GDM1 (cell line): ENCODE results near the gene SNX6.
"Not testable (repeated sequence)": the region's sequence is repeated elsewhere in the genome, so short reads cannot be mapped to it uniquely, and the experiment has no call there.

Experiments
- DNase-seq: peaks from one replicate; lab custom pipeline; 2025; lab: John Stamatoyannopoulos, UW

Gene SNX6

DNA sequence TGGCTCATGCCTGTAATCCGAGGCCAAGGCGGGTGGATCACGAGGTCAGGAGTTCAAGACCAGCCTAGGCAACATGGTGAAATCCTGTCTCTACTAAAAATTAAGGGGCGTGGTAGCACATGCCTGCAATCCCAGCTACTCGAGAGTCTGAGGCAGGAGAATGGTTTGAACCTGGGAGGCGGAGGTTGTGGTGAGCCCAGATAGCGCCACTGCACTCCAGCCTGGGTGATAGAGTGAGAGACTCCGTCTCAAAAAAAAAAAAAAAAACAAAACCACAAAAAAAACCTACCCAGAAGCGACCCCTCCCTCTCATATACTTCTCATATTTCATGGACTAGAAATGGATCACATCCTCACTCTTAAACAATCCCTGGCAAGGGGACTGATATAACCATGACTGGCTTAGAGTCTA is 4.4 kb upstream of the SNX6 start:
- DNase-seq: not testable (repeated sequence)

GRCh38 chr14:34633742-34634141 is 3.8 kb upstream of the SNX6 start:
- no peak for DNase-seq

- DNase-seq: no peak
Measured at GRCh38 chr14:34632411-34632978, 2.5 kb upstream of the SNX6 start.

- DNase-seq: no peak
Measured at GRCh38 chr14:34629344-34629656, 648 bp downstream of the SNX6 start.

- no peak for DNase-seq
Measured at GRCh38 chr14:34628681-34629135, 1.2 kb downstream of the SNX6 start.

DNA sequence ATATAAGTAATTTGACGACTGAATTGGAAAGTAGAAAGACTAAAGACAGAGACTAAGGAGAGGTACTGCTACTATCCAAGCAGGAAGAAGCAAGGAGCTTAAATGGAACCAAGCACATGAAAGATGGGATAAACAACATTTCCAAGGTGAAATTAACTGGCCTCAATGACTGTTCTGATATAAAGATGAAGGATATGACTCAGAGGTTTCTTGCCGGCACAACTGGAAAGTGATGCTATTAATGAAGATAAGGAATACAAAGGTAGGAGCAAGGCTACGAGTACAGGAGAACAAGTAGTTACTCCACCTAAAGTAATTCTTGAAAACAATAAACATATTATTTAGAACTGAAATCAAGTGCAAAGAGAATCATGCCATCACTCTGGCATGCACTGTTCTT is 6.4 kb downstream of the SNX6 start:
- DNase-seq: no peak

DNA sequence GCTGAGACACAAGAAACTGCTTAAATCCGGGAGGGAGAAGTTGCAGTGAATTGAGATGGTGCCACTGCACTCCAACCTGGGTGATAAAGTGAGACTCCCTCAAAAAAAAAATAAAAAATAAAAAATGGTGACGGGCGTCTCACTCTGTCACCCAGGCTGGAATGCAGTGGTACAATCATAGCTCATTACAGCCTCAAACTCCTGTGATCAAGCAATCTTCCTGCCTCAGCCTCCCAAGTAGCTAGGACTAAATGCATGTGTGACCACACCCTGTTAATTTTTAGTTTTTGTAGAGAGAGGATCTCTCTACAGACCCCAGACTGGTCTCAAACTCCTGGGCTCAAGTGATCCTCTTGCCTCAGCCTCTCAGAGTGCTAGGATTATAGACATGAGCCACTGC is 9.1 kb downstream of the SNX6 start:
- DNase-seq: no peak

DNA sequence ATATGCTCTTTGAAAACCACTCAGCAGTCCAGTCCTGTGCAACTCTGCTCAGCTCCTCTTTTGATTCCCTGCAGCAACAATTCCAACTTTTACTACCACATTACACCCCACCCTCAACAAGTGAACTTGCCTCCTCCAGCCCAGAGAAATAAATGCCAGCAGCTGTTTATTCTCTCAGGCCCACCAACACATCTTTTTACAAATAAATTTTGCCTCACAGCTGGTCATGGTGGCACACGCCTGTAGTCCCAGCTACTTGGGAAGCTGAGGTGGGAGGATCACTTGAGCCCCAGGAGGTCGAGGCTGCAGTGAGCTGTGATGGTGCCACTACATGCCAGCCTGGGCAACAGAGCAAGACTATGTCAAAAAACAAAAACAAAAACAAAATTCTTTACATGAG is 9.8 kb downstream of the SNX6 start:
- no peak for DNase-seq

GRCh38 chr14:34619471-34619870 is 10.5 kb downstream of the SNX6 start:
- no peak for DNase-seq

- DNase-seq: no peak
Measured at GRCh38 chr14:34616360-34616759, 13.6 kb downstream of the SNX6 start.

- no peak for DNase-seq
Measured at GRCh38 chr14:34615507-34615906, 14.4 kb downstream of the SNX6 start.

GRCh38 chr14:34614638-34615037 is 15.3 kb downstream of the SNX6 start:
- no peak for DNase-seq

DNA sequence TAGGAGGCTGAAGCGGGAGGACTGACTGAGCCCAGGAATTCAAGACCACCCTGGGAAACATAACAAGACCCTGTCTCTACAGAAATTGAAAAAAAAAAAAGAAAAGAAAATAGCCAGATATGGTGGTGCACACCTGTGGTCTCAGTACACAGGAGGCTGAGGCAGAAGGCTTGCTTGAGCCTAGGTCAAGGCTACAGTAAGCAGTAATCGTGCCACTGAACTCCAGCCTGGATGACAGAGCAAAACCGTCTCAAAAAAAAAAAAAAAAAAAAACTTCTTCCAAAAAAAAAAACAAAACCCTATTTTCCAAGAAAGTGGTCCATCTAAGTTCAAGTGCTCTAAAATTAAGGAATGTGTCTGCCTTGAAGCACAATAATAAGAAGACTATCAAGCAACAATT is 19.8 kb downstream of the SNX6 start:
- no peak for DNase-seq

DNA sequence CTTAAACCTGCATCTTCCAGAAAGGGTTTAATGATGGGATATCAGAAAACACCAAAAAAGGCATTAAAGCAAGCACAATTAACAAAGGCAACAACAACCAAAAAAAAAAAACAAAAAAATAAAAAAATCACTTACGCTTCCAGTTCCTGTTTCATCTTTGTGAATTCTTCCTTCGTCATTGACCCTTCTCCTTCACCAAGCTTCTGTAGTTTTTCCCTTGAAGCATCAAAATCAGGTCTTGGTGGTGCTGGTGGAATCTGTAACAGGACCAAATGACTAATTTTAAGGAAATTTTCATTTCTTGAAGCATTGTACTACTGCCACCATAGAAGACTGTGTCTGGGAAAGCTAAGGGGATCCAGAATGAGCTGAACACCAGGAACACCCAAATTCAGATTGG is 24.5 kb downstream of the SNX6 start:
- no peak for DNase-seq

GRCh38 chr14:34604995-34605394 is 25.0 kb downstream of the SNX6 start:
- DNase-seq: peak; percentile 12

GRCh38 chr14:34596891-34597290 is 33.1 kb downstream of the SNX6 start:
- no peak for DNase-seq

GRCh38 chr14:34593740-34594375 is 36.1 kb downstream of the SNX6 start:
- no peak for DNase-seq

- no peak for DNase-seq
Measured at GRCh38 chr14:34592623-34593022, 37.3 kb downstream of the SNX6 start.

- DNase-seq: no peak
Measured at GRCh38 chr14:34583525-34583924, 46.4 kb downstream of the SNX6 start.

- DNase-seq: no peak
Measured at GRCh38 chr14:34582117-34582680, 47.7 kb downstream of the SNX6 start.

GRCh38 chr14:34580381-34580780 is 49.6 kb downstream of the SNX6 start:
- no peak for DNase-seq

DNA sequence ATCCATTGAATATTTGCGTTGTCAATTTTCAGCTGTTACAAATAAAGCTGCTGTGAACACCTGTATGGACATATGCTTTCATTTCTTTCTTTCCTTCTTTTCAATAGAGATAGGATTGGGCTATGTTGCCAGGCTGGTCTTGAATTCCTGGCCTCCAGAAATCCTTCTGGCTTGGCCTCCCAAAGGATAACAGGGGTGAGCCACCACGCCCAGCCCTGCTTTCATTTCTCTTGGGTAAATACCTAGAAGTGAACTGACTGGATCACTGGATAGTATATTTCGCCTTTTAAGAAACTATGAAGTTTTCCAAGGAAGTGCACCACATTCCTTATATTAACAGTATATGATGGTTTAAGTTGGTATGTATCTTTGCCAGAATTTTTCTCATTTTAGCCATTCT is 58.2 kb downstream of the SNX6 start:
- no peak for DNase-seq

DNA sequence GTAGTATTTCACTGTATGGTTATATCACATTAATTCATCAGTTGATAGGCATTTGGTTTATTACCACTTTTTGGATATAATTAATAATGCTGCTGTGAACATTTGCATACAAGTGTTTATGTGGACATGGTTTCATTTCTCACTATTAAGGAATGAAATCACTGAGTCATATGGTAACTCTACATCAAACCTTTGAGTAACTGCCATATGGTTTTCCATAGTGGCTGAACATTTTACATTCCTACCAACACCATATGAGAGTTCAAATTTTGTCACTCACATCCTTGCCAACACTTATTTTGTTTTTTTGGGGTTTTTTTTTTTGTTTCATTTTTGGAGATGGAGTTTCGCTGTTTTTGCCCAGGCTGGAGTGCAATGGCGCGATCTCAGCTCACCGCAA is 60.2 kb downstream of the SNX6 start:
- no peak for DNase-seq

DNA sequence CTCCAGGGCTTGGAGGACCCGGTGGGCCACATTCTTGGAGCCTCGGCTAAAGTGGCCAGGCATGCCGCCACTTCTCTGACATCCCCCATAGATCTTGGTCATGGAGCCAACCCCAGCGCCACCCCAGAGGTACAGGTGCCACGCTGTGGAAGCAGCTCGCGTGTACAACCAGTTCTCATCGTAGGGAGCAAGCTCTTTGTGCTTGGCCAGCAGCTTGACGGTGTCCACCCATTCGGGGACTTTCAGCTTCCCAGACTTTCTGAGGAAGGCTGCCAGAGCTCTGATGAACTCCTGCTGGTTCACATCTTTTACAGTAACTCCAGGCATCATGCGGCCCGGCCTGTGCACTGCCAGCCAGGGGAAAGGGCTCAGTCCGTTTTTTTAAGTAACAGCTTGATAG is 61.1 kb downstream of the SNX6 start:
- no peak for DNase-seq
